Prostate gland (tissue), 2 donors: ENCODE measurements around the gene STK16. TPM values are rescaled to one million over a fixed set of nuclear protein-coding genes. Genes with fewer than 3 reads are reported as not detected.

ENCODE experiments used
- DNase-seq: peaks from one replicate; pipeline ENCODE4 v3.0.0-alpha.2; 2019; ENCODE audit warnings: low spot score
- H3K27ac ChIP-seq, 2 donors: fragments of 200-600 bp; sonication (generic); 2 replicates each; pipeline ENCODE4 v1.5.1; 2017 to 2019
- H3K27me3 ChIP-seq: fragments of 200-600 bp; sonication (generic); replicated peaks from 2 replicates; pipeline ENCODE4 v1.5.1; 2019; ENCODE audit not compliant: insufficient read depth
- H3K36me3 ChIP-seq, 2 donors: fragments of 200-600 bp; sonication (generic); 1 replicate in 1 of 2; 2 replicates in 1 of 2; pipeline versions ENCODE4 v1.5.1 to v1.8.1; 2017 to 2019
- H3K4me1 ChIP-seq: fragments of 200-600 bp; sonication (generic); replicated peaks from 2 replicates; pipeline ENCODE4 v1.5.1; 2019
- H3K4me3 ChIP-seq, 2 donors: fragments of 200-600 bp; sonication (generic); 2 replicates each; pipeline ENCODE4 v1.5.1; 2017 to 2019
- H3K9me3 ChIP-seq: fragments of 200-600 bp; sonication (generic); 2 replicates; pipeline ENCODE4 v1.5.1; 2017
- CTCF ChIP-seq, 4 experiments: fragments of 200-600 bp in 2 of 4; fragments of 450-650 bp in 2 of 4; sonication (generic) in 2 of 4; IDR thresholded peaks; 1 replicate in 3 of 4; 2 replicates in 1 of 4; pipeline ENCODE4 v1.5.1; 2016 to 2019; ENCODE audit warnings: antibody characterized with exemption in 4 of 4, mild to moderate bottlenecking in 2 of 4, moderate library complexity in 2 of 4
- POLR2A ChIP-seq: fragments of 450-650 bp; IDR thresholded peaks from one replicate; pipeline ENCODE4 v1.6.1; 2016; ENCODE audit warnings: antibody characterized with exemption, mild to moderate bottlenecking
- POLR2AphosphoS5 ChIP-seq: sonication (generic); formaldehyde crosslinking; IDR thresholded peaks from one replicate; pipeline ENCODE4 v1.6.1; 2017; ENCODE audit warnings: antibody characterized with exemption
- WGBS: methylation state at CpG from one replicate; pipeline ENCODE4 v1.1.5; 2018; 5-methylcytosine and 5-hydroxymethylcytosine counted together
- intact Hi-C: fragments of 100-400 bp; cut with DNase I; formaldehyde crosslinking; loops from one replicate; pipeline ENCODE4 v1.14.2; 2022
- total RNA-seq, 2 donors: library from RNA; depleted of rRNA; stranded (reverse); fragments of >200 nt; gene quantifications; one replicate each; pipeline ENCODE4 v1.1.0, GENCODE V29; 2016

The STK16 gene
- total RNA-seq, 2 donors from 2014 or later = 20.5 to 26.1 TPM

GRCh38 chr2:219261024-219261855 is 16.0 kb downstream of the STK16 start:
- whole genome bisulfite sequencing = 66% methylated on average over 5 of the region's 5 CpGs
- no peaks in the 10 kb centered on the region for H3K27me3 ChIP-seq
- H3K36me3 ChIP-seq = no peaks in the 10 kb centered on the region
- no peak overlapping the region for H3K4me3 ChIP-seq
- DNase-seq = no peak
- TF ChIP-seq POLR2AphosphoS5 = no peak
- TF ChIP-seq POLR2A = no peak
- H3K4me1 ChIP-seq = no peaks in the 10 kb centered on the region
- no peaks in the 10 kb centered on the region for H3K9me3 ChIP-seq
- intact Hi-C loops = no loop called here
- no peak overlapping the region for H3K27ac ChIP-seq

- no peak for TF ChIP-seq POLR2AphosphoS5
- TF ChIP-seq CTCF (IDR thresholded peaks at IDR 0.05) = no peak
- TF ChIP-seq POLR2A = no peak
- DNase-seq = no peak
- WGBS = 63% methylated on average over 5 of the region's 5 CpGs
- intact Hi-C loops = no loop called here
- Histone ChIP-seq H3K36me3 (no peaks in the 10 kb centered on the region), H3K4me3 (no peak overlapping the region), H3K27me3 (no peaks in the 10 kb centered on the region), H3K4me1 (no peaks in the 10 kb centered on the region), H3K27ac (no peak overlapping the region), H3K9me3 (no peaks in the 10 kb centered on the region)
Measured at GRCh38 chr2:219266232-219266631, 21.0 kb downstream of the STK16 start.

DNA sequence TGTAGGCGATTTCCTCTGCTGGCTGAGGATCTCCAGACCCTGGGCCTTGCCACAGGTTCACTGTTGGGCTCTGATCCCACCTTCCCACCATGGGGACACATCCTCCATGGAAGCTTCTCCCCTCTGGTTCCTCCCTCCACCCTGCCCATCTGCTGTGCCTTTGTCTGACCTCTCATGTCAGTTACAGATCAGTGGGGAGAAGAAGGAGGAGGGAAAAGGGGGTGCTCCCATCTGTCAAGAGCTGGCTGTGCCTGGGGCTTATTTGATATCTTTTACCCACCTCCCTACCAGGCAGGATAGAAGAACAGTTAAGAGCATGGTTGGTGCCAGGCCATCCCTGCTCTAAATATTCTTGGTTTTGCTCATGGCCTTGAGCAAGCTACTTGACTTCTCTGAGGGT is 21.6 kb downstream of the STK16 start:
- DNase-seq = no peak
- intact Hi-C loops = no loop called here
- 100% methylated on average over 1 of the region's 1 CpG for WGBS
- Histone ChIP-seq H3K27ac (no peak overlapping the region), H3K36me3 (no peaks in the 10 kb centered on the region), H3K4me1 (no peaks in the 10 kb centered on the region), H3K27me3 (no peaks in the 10 kb centered on the region), H3K4me3 (no peak overlapping the region), H3K9me3 (no peaks in the 10 kb centered on the region)
- no peak for TF ChIP-seq POLR2AphosphoS5
- no peak for TF ChIP-seq POLR2A
- no peak for TF ChIP-seq CTCF (IDR thresholded peaks at IDR 0.05)

DNA sequence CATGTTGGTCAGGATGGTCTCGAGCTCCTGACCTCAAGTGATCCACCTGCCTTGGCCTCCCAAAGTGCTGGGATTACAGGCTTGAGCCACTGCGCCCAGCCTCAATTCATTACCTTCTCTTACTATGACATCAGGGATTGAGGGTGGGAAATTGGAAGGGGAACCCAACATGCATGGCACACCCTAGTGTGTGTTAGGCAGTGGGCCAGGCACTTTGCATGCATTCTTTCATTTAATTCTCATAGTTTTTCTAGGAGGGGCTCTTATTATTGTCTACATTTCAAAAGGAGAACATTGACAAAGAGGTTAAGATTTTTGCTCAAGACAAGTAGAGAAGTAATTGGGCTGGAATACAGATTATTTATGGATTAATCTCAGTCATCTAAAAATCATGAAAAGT is 23.0 kb downstream of the STK16 start:
- Histone ChIP-seq H3K36me3 (no peaks in the 10 kb centered on the region), H3K27ac (no peak overlapping the region), H3K27me3 (no peaks in the 10 kb centered on the region), H3K4me1 (no peaks in the 10 kb centered on the region), H3K9me3 (no peaks in the 10 kb centered on the region), H3K4me3 (no peak overlapping the region)
- no peak for DNase-seq
- WGBS = 98% methylated on average over 2 of the region's 2 CpGs
- TF ChIP-seq POLR2A (no peak), CTCF (IDR thresholded peaks at IDR 0.05) (no peak), POLR2AphosphoS5 (no peak)
- intact Hi-C loops = no loop called here

DNA sequence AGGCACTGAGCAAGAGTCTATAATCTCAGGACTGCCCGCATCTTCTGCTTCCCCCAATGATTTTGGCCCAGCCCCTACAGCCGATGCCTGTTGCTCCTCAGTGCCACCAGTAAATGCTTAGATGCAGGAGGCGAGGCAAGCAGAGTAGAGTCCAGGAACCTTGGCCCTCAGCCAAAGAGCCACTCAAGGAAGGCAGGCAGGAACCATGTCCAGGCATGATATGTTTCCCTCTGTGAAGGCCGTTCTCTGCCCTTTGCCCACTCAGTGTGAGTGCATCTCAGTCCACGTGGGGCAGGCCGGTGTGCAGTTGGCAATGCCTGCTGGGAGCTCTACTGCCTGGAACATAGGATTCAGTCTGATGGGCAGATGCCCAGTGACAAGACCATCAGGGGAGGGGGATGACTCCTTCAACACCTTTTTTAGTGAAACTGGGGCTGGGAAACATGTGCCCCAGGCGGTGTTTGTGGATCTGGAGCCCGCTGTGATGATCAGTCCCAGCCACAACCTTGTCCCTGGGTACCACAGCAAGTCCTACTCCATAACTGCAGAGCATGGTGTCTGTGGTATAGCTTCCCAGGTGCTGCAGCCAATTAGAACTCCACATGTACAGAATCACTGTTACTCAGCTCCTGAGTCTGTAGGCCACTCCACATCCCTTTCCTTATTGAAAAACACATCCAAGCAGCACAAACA is 24.2 kb downstream of the STK16 start:
- intact Hi-C loops = no loop called here
- DNase-seq = no peak
- Histone ChIP-seq H3K27ac (no peak overlapping the region), H3K36me3 (no peaks in the 10 kb centered on the region), H3K9me3 (no peaks in the 10 kb centered on the region), H3K4me1 (no peaks in the 10 kb centered on the region), H3K4me3 (no peak overlapping the region), H3K27me3 (no peaks in the 10 kb centered on the region)
- TF ChIP-seq CTCF (IDR thresholded peaks at IDR 0.05) (no peak), POLR2AphosphoS5 (no peak), POLR2A (no peak)
- WGBS = 38% methylated on average over 8 of the region's 8 CpGs
